Psoas muscle (tissue), 8 donors: ENCODE results near the gene ARRDC3. TPM values are rescaled to one million over a fixed set of nuclear protein-coding genes. Genes with fewer than 3 reads are reported as not detected.

Experiments used
- ATAC-seq, 4 donors: fragments of 200-7000 bp; cut with Tn5 transposase; one replicate each; pipeline ENCODE4 v1.9.1; 2020; ENCODE audit warnings: moderate library complexity in 3 of 4, mild to moderate bottlenecking in 2 of 4
- DNase-seq, 2 donors: peaks; one replicate each; pipeline ENCODE4 v3.0.0-alpha.2; 2020
- H3K27ac ChIP-seq: fragments of 200-600 bp; one replicate; pipeline ENCODE4 v1.8.0; 2022
- H3K27me3 ChIP-seq, 3 donors: fragments of 200-600 bp in 1 of 3; one replicate each; pipeline versions ENCODE4 v1.6.1 to v1.8.0; 2013 to 2022; ENCODE audit warnings: low read length in 2 of 3, mild to moderate bottlenecking in 2 of 3, moderate library complexity in 1 of 3; ENCODE audit not compliant: insufficient read depth in 3 of 3
- H3K36me3 ChIP-seq, 2 donors: fragments of 200-600 bp in 1 of 2; one replicate each; pipeline versions ENCODE4 v1.6.1 to v1.8.0; 2013 to 2022; ENCODE audit warnings: low read depth in 1 of 2, mild to moderate bottlenecking in 1 of 2, moderate library complexity in 1 of 2; ENCODE audit not compliant: insufficient read depth in 1 of 2
- H3K4me1 ChIP-seq: fragments of 200-600 bp; one replicate; pipeline ENCODE4 v1.8.0; 2022
- H3K4me3 ChIP-seq: fragments of 200-600 bp; one replicate; pipeline ENCODE4 v1.8.0; 2022; ENCODE audit warnings: mild to moderate bottlenecking
- H3K9me3 ChIP-seq: fragments of 200-600 bp; one replicate; pipeline ENCODE4 v1.8.0; 2022
- CTCF ChIP-seq: fragments of 200-600 bp; IDR thresholded peaks from one replicate; pipeline ENCODE4 v1.8.0; 2022; ENCODE audit warnings: antibody characterized with exemption
- WGBS, 3 donors: extraction: QIAGEN DNeasy Blood & Tissue Kit; methylation state at CpG; one replicate each; pipeline versions ENCODE4 v1.1.6 to v1.1.7; 2013; 5-methylcytosine and 5-hydroxymethylcytosine counted together
- intact Hi-C, 2 donors: fragments of 100-400 bp; cut with DNase I; formaldehyde crosslinking; loops; one replicate each; pipeline versions ENCODE4 v1.11.0 to v1.14.2; 2022
- polyA plus RNA-seq, 3 donors: library from polyadenylated mRNA; stranded (reverse); fragments of 200-250 nt; gene quantifications; one replicate each; pipeline ENCODE4 v1.2.3, GENCODE V29; 2013
- total RNA-seq, 4 donors: library from RNA; stranded (reverse); fragmentation: NEBNext Ultra II Directional in 2 of 4; extraction: Animal tissue kit (Norgen Biotek cat#: 25700) in 2 of 4; gene quantifications; one replicate each; pipeline versions ENCODE4 v1.2.1 to v1.2.4, GENCODE V29; 2021 to 2023
- donor health status: healthy with polysubstance abuse.
- donor health status: DM: no; HTN: no; CAD: no; lungs with moderate emphysema.
- donor health status: Bipolar disorder and iron deficiency.
- donor health status: healthy.
- donor health status: DM: yes; HTN: yes; CAD: no.
- donor health status: DM: no; HTN: no; CAD: no.
- donor health status: DM: no; HTN: no; CAD: no.
- donor health status: DM: yes; HTN: yes; CAD: no.

The ARRDC3 gene
- total and polyA plus RNA-seq, 7 donors = 28.6 to 137 (median 63.2) TPM

GRCh38 chr5:91380491-91381238, 2.5 kb downstream of the ARRDC3 start:
- Histone ChIP-seq H3K27ac (peak overlapping the region; percentile 99), H3K9me3 (no peaks in the 10 kb centered on the region), H3K4me3 (peak overlapping the region; percentile 77), H3K27me3 (no peaks in the 10 kb centered on the region), H3K4me1 (peaks cover 41% of the 10 kb centered on the region), H3K36me3 (peaks cover 0 to 32% of the 10 kb centered on the region in 2 donors)
- peak; percentile 98 to 99 for DNase-seq
- peak; percentile 80 to 85 (median 80) for ATAC-seq
- 0 to 1% (median 1%) methylated on average over 41 to 42 of the region's 42 CpGs for WGBS, 3 donors
- intact Hi-C loops = loop anchor here (1.0 to 10.0 kb wide), 4 partner anchors 68 to 516 kb away; no protein-coding TSS in a partner anchor
- TF ChIP-seq CTCF = no peak

DNA sequence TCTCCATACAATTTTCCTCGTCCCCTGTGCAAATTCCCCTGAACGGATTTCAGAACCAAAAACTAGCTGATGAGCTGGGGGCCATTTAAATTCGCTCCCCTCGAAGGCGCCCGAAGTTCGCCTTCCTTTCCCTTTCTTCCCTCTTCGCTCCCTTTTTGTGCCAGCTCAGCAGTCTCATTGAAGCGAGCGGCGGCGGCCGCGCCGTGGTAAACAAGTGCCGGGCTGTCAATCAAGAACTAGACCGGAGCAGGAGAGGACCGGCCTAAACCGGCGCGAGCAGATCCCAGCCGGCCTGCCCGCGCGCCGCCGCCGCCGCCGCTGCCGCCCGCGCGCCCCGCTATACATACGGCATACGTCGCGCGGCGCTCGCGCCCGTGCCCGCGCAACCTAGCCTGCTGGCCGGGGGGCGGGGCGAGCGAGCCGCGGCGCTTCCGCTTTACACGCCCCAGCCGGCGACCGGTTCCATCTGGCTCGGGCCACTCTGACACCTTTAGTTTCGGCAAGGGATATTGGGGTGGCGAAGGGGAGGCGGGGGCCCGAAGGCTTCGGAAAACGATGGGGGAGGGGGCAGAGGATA, 3.1 kb downstream of the ARRDC3 start:
- ATAC-seq (peak; percentile 74 to 79 (median 76)), DNase-seq (peak; percentile 93 to 96)
- Histone ChIP-seq H3K9me3 (no peaks in the 10 kb centered on the region), H3K4me1 (peaks cover 46% of the 10 kb centered on the region), H3K27ac (peak overlapping the region; percentile 99), H3K36me3 (peaks cover 0 to 39% of the 10 kb centered on the region in 2 donors), H3K4me3 (peak overlapping the region; percentile 77), H3K27me3 (no peaks in the 10 kb centered on the region)
- WGBS, 3 donors = 0 to 1% (median 1%) methylated on average over 43 to 65 of the region's 65 CpGs
- TF ChIP-seq CTCF = no peak
- intact Hi-C loops = loop anchor here in 1 of 2 donors (5.0 to 10.0 kb wide), 3 partner anchors 68 to 515 kb away; no protein-coding TSS in a partner anchor

DNA sequence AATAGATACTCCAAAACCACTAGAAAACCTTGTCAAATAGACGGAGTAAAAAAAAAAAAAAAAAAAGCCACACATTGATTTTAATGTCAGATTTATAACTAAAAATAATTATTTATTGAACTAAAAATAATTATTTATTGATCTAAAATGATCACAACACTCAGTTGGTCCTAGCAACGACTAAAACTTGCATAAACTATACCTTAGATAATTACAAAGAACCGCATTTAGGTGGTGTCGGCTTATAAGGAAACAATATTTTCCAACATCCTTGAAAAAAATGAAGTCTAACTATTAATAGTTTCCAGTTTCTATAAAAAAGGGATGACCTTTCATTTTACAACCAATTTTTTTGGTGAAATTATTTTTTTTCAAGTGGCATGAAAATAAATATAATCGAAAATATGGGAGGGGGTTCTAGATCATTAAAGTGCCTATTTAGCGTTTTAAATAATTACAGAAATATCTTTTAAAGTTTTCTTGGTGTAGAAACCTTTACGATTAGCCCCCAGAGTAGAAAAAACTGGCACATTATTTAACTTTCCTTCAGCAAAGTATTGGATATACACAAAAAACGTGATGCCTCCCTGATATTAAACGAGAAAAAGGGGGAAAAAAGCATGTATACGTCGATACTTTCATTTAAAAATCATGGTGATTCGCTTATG, 3.7 kb downstream of the ARRDC3 start:
- Histone ChIP-seq H3K27ac (peak overlapping the region; percentile 99), H3K4me1 (peaks cover 48% of the 10 kb centered on the region), H3K36me3 (peaks cover 0 to 45% of the 10 kb centered on the region in 2 donors), H3K4me3 (peak overlapping the region; percentile 77), H3K9me3 (no peaks in the 10 kb centered on the region), H3K27me3 (no peaks in the 10 kb centered on the region)
- TF ChIP-seq CTCF = no peak
- 3 to 4% (median 4%) methylated on average over 12 of the region's 12 CpGs for WGBS, 3 donors
- no peak for ATAC-seq
- no peak for DNase-seq
- intact Hi-C loops = no loop called here

GRCh38 chr5:91378752-91379211, 4.3 kb downstream of the ARRDC3 start:
- Histone ChIP-seq H3K9me3 (no peaks in the 10 kb centered on the region), H3K4me1 (peaks cover 46% of the 10 kb centered on the region), H3K4me3 (peak overlapping the region; percentile 77), H3K27ac (peak overlapping the region; percentile 99), H3K36me3 (peaks cover 0 to 51% of the 10 kb centered on the region in 2 donors), H3K27me3 (no peaks in the 10 kb centered on the region)
- DNase-seq (no peak), ATAC-seq (no peak)
- WGBS, 3 donors = 40 to 43% (median 41%) methylated on average over 5 of the region's 5 CpGs
- intact Hi-C loops = no loop called here
- no peak for TF ChIP-seq CTCF
